ENCODE measurements around the gene IFITM1. TPM values are rescaled to one million over a fixed set of nuclear protein-coding genes. Genes with fewer than 3 reads are reported as not detected.

The IFITM1 gene
- total RNA-seq, 1 donor: 64.4 TPM

GRCh38 chr11:279040-279965 is 34.5 kb upstream of the IFITM1 start:
- Histone ChIP-seq H3K27me3 (ENCODE audit: insufficient read depth, low read length) (peaks cover 64% of the 10 kb centered on the region), H3K4me1 (ENCODE audit: insufficient read depth, low read length) (no peaks in the 10 kb centered on the region), H4K20me1 (ENCODE audit: insufficient read depth, low read length) (no peaks in the 10 kb centered on the region), H3K4me3 (ENCODE audit: insufficient read depth, low read length) (no peak overlapping the region), H3K4me2 (ENCODE audit: insufficient read depth, low read length) (no peak overlapping the region), H3K9me3 (ENCODE audit: low read depth, low read length) (no peaks in the 10 kb centered on the region), H3K36me3 (ENCODE audit: insufficient read depth, low read length) (no peaks in the 10 kb centered on the region), H3K27ac (ENCODE audit: low read depth, low read length) (no peak overlapping the region), H2AFZ (ENCODE audit: low read length) (no peak overlapping the region), H3K79me2 (ENCODE audit: insufficient read depth, low read length) (no peaks in the 10 kb centered on the region)
- peak; percentile 82 for DNase-seq (ENCODE audit: insufficient read length, low spot score, missing footprints)
- TF ChIP-seq CTCF (IDR thresholded peaks at IDR 0.05; ENCODE audit: extremely low read depth, low read depth, low read length): no peak

DNA sequence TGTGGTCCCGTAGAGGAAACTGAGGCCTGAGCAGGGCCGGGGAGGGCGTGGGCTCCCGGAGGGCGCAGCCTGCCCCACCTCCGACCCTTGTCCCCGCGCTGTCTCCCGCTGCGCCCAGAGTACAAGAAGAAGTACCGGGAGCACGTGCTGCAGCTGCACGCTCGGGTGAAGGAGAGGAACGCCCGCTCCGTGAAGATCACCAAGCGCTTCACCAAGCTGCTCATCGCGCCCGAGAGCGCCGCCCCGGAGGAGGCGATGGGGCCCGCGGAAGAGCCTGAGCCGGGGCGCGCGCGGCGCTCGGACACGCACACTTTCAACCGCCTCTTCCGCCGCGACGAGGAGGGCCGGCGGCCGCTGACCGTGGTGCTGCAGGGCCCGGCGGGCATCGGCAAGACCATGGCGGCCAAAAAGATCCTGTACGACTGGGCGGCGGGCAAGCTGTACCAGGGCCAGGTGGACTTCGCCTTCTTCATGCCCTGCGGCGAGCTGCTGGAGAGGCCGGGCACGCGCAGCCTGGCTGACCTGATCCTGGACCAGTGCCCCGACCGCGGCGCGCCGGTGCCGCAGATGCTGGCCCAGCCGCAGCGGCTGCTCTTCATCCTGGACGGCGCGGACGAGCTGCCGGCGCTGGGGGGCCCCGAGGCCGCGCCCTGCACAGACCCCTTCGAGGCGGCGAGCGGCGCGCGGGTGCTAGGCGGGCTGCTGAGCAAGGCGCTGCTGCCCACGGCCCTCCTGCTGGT is 33.7 kb upstream of the IFITM1 start:
- peak overlapping the region; percentile 23 for H3K4me2 ChIP-seq (ENCODE audit: insufficient read depth, low read length)

GRCh38 chr11:280706-281485 is 32.9 kb upstream of the IFITM1 start:
- Histone ChIP-seq H3K36me3 (ENCODE audit: insufficient read depth, low read length) (no peaks in the 10 kb centered on the region), H3K4me2 (ENCODE audit: insufficient read depth, low read length) (no peak overlapping the region), H3K27me3 (ENCODE audit: insufficient read depth, low read length) (peaks cover 61% of the 10 kb centered on the region), H3K4me1 (ENCODE audit: insufficient read depth, low read length) (no peaks in the 10 kb centered on the region), H3K9me3 (ENCODE audit: low read depth, low read length) (no peaks in the 10 kb centered on the region), H4K20me1 (ENCODE audit: insufficient read depth, low read length) (no peaks in the 10 kb centered on the region), H3K79me2 (ENCODE audit: insufficient read depth, low read length) (no peaks in the 10 kb centered on the region), H3K27ac (ENCODE audit: low read depth, low read length) (no peak overlapping the region), H3K4me3 (ENCODE audit: insufficient read depth, low read length) (no peak overlapping the region), H2AFZ (ENCODE audit: low read length) (no peak overlapping the region)
- no peak for TF ChIP-seq CTCF (IDR thresholded peaks at IDR 0.05; ENCODE audit: extremely low read depth, low read depth, low read length)
- peak; percentile 79 for DNase-seq (ENCODE audit: insufficient read length, low spot score, missing footprints)

More for the DNA sequence above, 33.7 kb upstream of the IFITM1 start:
- no peaks in the 10 kb centered on the region for H3K36me3 ChIP-seq (ENCODE audit: insufficient read depth, low read length)
- no peaks in the 10 kb centered on the region for H3K79me2 ChIP-seq (ENCODE audit: insufficient read depth, low read length)
- H4K20me1 ChIP-seq (ENCODE audit: insufficient read depth, low read length): no peaks in the 10 kb centered on the region
- H3K4me1 ChIP-seq (ENCODE audit: insufficient read depth, low read length): no peaks in the 10 kb centered on the region
- no peak overlapping the region for H3K4me3 ChIP-seq (ENCODE audit: insufficient read depth, low read length)
- peak; percentile 95 for DNase-seq (ENCODE audit: insufficient read length, low spot score, missing footprints)
- TF ChIP-seq CTCF (IDR thresholded peaks at IDR 0.05; ENCODE audit: extremely low read depth, low read depth, low read length): no peak
- H3K9me3 ChIP-seq (ENCODE audit: low read depth, low read length): no peaks in the 10 kb centered on the region
- no peak overlapping the region for H2AFZ ChIP-seq (ENCODE audit: low read length)
- H3K27me3 ChIP-seq (ENCODE audit: insufficient read depth, low read length): peaks cover 64% of the 10 kb centered on the region
- H3K27ac ChIP-seq (ENCODE audit: low read depth, low read length): no peak overlapping the region
